GM03348 (cell line): ENCODE data around the gene SEMA5A.

Source experiments
- DNase-seq: peaks from one replicate; pipeline ENCODE4 v3.0.0; 2012; ENCODE audit warnings: low spot score

The SEMA5A gene

GRCh38 chr5:9515436-9515835 lies 30.4 kb downstream of the SEMA5A start:
- no peak for DNase-seq

GRCh38 chr5:9514968-9515367 lies 30.9 kb downstream of the SEMA5A start:
- DNase-seq = no peak

GRCh38 chr5:9513827-9514226 lies 32.0 kb downstream of the SEMA5A start:
- peak; percentile 36 for DNase-seq

- peak; percentile 15 for DNase-seq
Observed at GRCh38 chr5:9512457-9512856, 33.4 kb downstream of the SEMA5A start.

GRCh38 chr5:9507974-9508373 lies 37.9 kb downstream of the SEMA5A start:
- peak; percentile 81 for DNase-seq

- DNase-seq = peak; percentile 18
Observed at GRCh38 chr5:9505225-9505624, 40.6 kb downstream of the SEMA5A start.

GRCh38 chr5:9502864-9503263 lies 43.0 kb downstream of the SEMA5A start:
- no peak for DNase-seq

- DNase-seq = no peak
Observed at GRCh38 chr5:9502050-9502834, 43.6 kb downstream of the SEMA5A start.

GRCh38 chr5:9500625-9501024 lies 45.2 kb downstream of the SEMA5A start:
- no peak for DNase-seq

GRCh38 chr5:9500193-9500592 lies 45.7 kb downstream of the SEMA5A start:
- no peak for DNase-seq

GRCh38 chr5:9499498-9499876 lies 46.4 kb downstream of the SEMA5A start:
- no peak for DNase-seq

GRCh38 chr5:9498541-9499497 lies 47.1 kb downstream of the SEMA5A start:
- no peak for DNase-seq

- no peak for DNase-seq
Observed at GRCh38 chr5:9497347-9497746, 48.5 kb downstream of the SEMA5A start.

GRCh38 chr5:9496801-9497200 lies 49.1 kb downstream of the SEMA5A start:
- no peak for DNase-seq

GRCh38 chr5:9495121-9495520 lies 50.8 kb downstream of the SEMA5A start:
- no peak for DNase-seq

GRCh38 chr5:9494301-9494700 lies 51.6 kb downstream of the SEMA5A start:
- no peak for DNase-seq

- no peak for DNase-seq
Observed at GRCh38 chr5:9490494-9491097, 55.3 kb downstream of the SEMA5A start.

- no peak for DNase-seq
Observed at GRCh38 chr5:9483779-9484178, 62.1 kb downstream of the SEMA5A start.

- no peak for DNase-seq
Observed at GRCh38 chr5:9483243-9483642, 62.6 kb downstream of the SEMA5A start.

GRCh38 chr5:9482381-9482780 lies 63.5 kb downstream of the SEMA5A start:
- no peak for DNase-seq

- DNase-seq = no peak
Observed at GRCh38 chr5:9480499-9480898, 65.4 kb downstream of the SEMA5A start.

GRCh38 chr5:9479990-9480389 lies 65.9 kb downstream of the SEMA5A start:
- no peak for DNase-seq

GRCh38 chr5:9479361-9479760 lies 66.5 kb downstream of the SEMA5A start:
- peak; percentile 83 for DNase-seq
